Measurements from ENCODE around the gene PELI2. TPM values are rescaled to one million over a fixed set of nuclear protein-coding genes. Genes with fewer than 3 reads are reported as not detected.

Gene PELI2
- total RNA-seq, 1 experiment from 2014 or later, result 0.19 TPM

- H3K4me1 Mint-ChIP-seq (ENCODE audit: insufficient read depth, unreplicated experiment), result no peaks in the 10 kb centered on the region
- no peaks in the 10 kb centered on the region for H3K27me3 Mint-ChIP-seq (ENCODE audit: insufficient read depth, unreplicated experiment)
- H3K4me3 Mint-ChIP-seq (ENCODE audit: unreplicated experiment), result no peak overlapping the region
- intact Hi-C loops (cut with micrococcal nuclease), result no loop called here
- ChIA-PET POLR2A (no interaction called here), CTCF (interaction anchor here (0.6 to 0.9 kb wide), 3 partner anchors 29 to 924 kb away, joined by 3 to 5 read pairs (median 3); no protein-coding TSS in a partner anchor)
- H3K27ac Mint-ChIP-seq (ENCODE audit: low read depth, unreplicated experiment), result no peak overlapping the region
- no peaks in the 10 kb centered on the region for H3K9me3 Mint-ChIP-seq (ENCODE audit: unreplicated experiment)
- no peaks in the 10 kb centered on the region for H3K36me3 Mint-ChIP-seq (ENCODE audit: insufficient read depth, unreplicated experiment)
- no TSS peak for BruUV-seq (replicated peaks)
- DNase-seq (ENCODE audit: unreplicated experiment), result no peak
- TF ChIP-seq CTCF (IDR thresholded peaks at IDR 0.05; ENCODE audit: unreplicated experiment), result no peak
Measured at GRCh38 chr14:56221382-56222128, 103.3 kb downstream of the PELI2 start.

- H3K27ac Mint-ChIP-seq (ENCODE audit: low read depth, unreplicated experiment), result no peak overlapping the region
- H3K4me1 Mint-ChIP-seq (ENCODE audit: insufficient read depth, unreplicated experiment), result no peaks in the 10 kb centered on the region
- ChIA-PET CTCF (interaction anchor here (0.5 kb wide), 1 partner anchor 197 kb away, joined by 3 read pairs; no protein-coding TSS in a partner anchor), POLR2A (interaction anchor here (0.8 kb wide), 1 partner anchor 42 kb away, joined by 4 read pairs; no protein-coding TSS in a partner anchor)
- no peaks in the 10 kb centered on the region for H3K27me3 Mint-ChIP-seq (ENCODE audit: insufficient read depth, unreplicated experiment)
- BruUV-seq (replicated peaks), result no TSS peak
- intact Hi-C loops (cut with micrococcal nuclease), result no loop called here
- no peaks in the 10 kb centered on the region for H3K36me3 Mint-ChIP-seq (ENCODE audit: insufficient read depth, unreplicated experiment)
- H3K4me3 Mint-ChIP-seq (ENCODE audit: unreplicated experiment), result no peak overlapping the region
- no peak for DNase-seq (ENCODE audit: unreplicated experiment)
- no peak for TF ChIP-seq CTCF (IDR thresholded peaks at IDR 0.05; ENCODE audit: unreplicated experiment)
- H3K9me3 Mint-ChIP-seq (ENCODE audit: unreplicated experiment), result no peaks in the 10 kb centered on the region
Measured at GRCh38 chr14:56224229-56224628, 106.0 kb downstream of the PELI2 start.

- Mint-ChIP-seq H3K4me1 (ENCODE audit: insufficient read depth, unreplicated experiment) (no peaks in the 10 kb centered on the region), H3K36me3 (ENCODE audit: insufficient read depth, unreplicated experiment) (no peaks in the 10 kb centered on the region), H3K4me3 (ENCODE audit: unreplicated experiment) (no peak overlapping the region), H3K27me3 (ENCODE audit: insufficient read depth, unreplicated experiment) (peaks cover 7% of the 10 kb centered on the region), H3K9me3 (ENCODE audit: unreplicated experiment) (no peaks in the 10 kb centered on the region), H3K27ac (ENCODE audit: low read depth, unreplicated experiment) (no peak overlapping the region)
- POLR2A ChIA-PET, result interaction anchor here (0.8 kb wide), 1 partner anchor 43 kb away, joined by 4 read pairs; no protein-coding TSS in a partner anchor
- no peak for DNase-seq (ENCODE audit: unreplicated experiment)
- TF ChIP-seq CTCF (IDR thresholded peaks at IDR 0.05; ENCODE audit: unreplicated experiment), result no peak
- CTCF ChIA-PET, result interaction anchor here (0.5 kb wide), 1 partner anchor 196 kb away, joined by 3 read pairs; no protein-coding TSS in a partner anchor
- intact Hi-C loops (cut with micrococcal nuclease), result no loop called here
- no TSS peak for BruUV-seq (replicated peaks)
Measured at GRCh38 chr14:56224691-56225681, 106.8 kb downstream of the PELI2 start.

- no TSS peak for BruUV-seq (replicated peaks)
- H3K4me3 Mint-ChIP-seq (ENCODE audit: unreplicated experiment), result no peak overlapping the region
- intact Hi-C loops (cut with micrococcal nuclease), result no loop called here
- no peak for DNase-seq (ENCODE audit: unreplicated experiment)
- CTCF ChIA-PET, result interaction anchor here (1.0 to 1.1 kb wide), 2 partner anchors 187 to 239 kb away, joined by 3 read pairs; no protein-coding TSS in a partner anchor
- H3K9me3 Mint-ChIP-seq (ENCODE audit: unreplicated experiment), result no peaks in the 10 kb centered on the region
- no peak overlapping the region for H3K27ac Mint-ChIP-seq (ENCODE audit: low read depth, unreplicated experiment)
- POLR2A ChIA-PET, result interaction anchor here (0.6 kb wide), 3 partner anchors 27 to 286 kb away, joined by 3 read pairs; no protein-coding TSS in a partner anchor
- no peaks in the 10 kb centered on the region for H3K36me3 Mint-ChIP-seq (ENCODE audit: insufficient read depth, unreplicated experiment)
- TF ChIP-seq CTCF (IDR thresholded peaks at IDR 0.05; ENCODE audit: unreplicated experiment), result no peak
- H3K4me1 Mint-ChIP-seq (ENCODE audit: insufficient read depth, unreplicated experiment), result no peaks in the 10 kb centered on the region
- H3K27me3 Mint-ChIP-seq (ENCODE audit: insufficient read depth, unreplicated experiment), result peaks cover under 1% of the 10 kb centered on the region
Measured at GRCh38 chr14:56235388-56235787, 117.2 kb downstream of the PELI2 start.
